TTC549 (cell line): Measurements from ENCODE around the gene PEAK1.

Experiments
- FAIRE-seq: peaks from 2 replicates; lab custom pipeline; 2012; peaks lifted over from hg19 to GRCh38; lab: Jason Lieb, UNC

PEAK1 gene, protein sequence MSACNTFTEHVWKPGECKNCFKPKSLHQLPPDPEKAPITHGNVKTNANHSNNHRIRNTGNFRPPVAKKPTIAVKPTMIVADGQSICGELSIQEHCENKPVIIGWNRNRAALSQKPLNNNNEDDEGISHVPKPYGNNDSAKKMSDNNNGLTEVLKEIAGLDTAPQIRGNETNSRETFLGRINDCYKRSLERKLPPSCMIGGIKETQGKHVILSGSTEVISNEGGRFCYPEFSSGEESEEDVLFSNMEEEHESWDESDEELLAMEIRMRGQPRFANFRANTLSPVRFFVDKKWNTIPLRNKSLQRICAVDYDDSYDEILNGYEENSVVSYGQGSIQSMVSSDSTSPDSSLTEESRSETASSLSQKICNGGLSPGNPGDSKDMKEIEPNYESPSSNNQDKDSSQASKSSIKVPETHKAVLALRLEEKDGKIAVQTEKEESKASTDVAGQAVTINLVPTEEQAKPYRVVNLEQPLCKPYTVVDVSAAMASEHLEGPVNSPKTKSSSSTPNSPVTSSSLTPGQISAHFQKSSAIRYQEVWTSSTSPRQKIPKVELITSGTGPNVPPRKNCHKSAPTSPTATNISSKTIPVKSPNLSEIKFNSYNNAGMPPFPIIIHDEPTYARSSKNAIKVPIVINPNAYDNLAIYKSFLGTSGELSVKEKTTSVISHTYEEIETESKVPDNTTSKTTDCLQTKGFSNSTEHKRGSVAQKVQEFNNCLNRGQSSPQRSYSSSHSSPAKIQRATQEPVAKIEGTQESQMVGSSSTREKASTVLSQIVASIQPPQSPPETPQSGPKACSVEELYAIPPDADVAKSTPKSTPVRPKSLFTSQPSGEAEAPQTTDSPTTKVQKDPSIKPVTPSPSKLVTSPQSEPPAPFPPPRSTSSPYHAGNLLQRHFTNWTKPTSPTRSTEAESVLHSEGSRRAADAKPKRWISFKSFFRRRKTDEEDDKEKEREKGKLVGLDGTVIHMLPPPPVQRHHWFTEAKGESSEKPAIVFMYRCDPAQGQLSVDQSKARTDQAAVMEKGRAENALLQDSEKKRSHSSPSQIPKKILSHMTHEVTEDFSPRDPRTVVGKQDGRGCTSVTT (N-terminal part only)

GRCh38 chr15:77419836-77420609 is at the start of gene PEAK1:
PEAK1 (minus strand) TSS chr15:77420104; CDS start chr15:77181926, 238,178 bp downstream.
- FAIRE-seq = no peak

- FAIRE-seq = no peak
Observed at GRCh38 chr15:77468896-77469295, 49.0 kb upstream of the PEAK1 start.

DNA sequence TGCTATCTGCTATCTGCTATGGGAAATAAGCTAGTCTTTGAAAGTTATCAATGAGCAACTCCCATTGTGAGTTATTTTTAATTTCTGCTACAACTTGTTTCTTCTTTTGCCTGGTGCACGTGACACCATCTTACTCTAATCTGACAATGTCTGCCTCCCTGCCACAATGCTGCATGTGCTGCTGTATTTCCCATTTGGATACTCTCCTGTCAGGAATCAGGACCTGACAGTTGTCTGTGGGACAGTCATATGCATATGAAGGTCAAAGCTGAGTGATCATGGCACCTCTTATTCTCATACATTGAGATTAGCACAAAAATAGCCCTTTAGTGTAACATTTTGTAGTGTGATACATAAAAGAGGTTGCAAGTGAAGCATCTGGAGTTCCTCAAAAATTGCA is 46.6 kb upstream of the PEAK1 start:
- FAIRE-seq = no peak

GRCh38 chr15:77464129-77464865 is 44.4 kb upstream of the PEAK1 start:
- FAIRE-seq = no peak

GRCh38 chr15:77461486-77461885 is 41.6 kb upstream of the PEAK1 start:
- FAIRE-seq = no peak

GRCh38 chr15:77459031-77459430 is 39.1 kb upstream of the PEAK1 start:
- no peak for FAIRE-seq

GRCh38 chr15:77457905-77458265 is 38.0 kb upstream of the PEAK1 start:
- FAIRE-seq = no peak

DNA sequence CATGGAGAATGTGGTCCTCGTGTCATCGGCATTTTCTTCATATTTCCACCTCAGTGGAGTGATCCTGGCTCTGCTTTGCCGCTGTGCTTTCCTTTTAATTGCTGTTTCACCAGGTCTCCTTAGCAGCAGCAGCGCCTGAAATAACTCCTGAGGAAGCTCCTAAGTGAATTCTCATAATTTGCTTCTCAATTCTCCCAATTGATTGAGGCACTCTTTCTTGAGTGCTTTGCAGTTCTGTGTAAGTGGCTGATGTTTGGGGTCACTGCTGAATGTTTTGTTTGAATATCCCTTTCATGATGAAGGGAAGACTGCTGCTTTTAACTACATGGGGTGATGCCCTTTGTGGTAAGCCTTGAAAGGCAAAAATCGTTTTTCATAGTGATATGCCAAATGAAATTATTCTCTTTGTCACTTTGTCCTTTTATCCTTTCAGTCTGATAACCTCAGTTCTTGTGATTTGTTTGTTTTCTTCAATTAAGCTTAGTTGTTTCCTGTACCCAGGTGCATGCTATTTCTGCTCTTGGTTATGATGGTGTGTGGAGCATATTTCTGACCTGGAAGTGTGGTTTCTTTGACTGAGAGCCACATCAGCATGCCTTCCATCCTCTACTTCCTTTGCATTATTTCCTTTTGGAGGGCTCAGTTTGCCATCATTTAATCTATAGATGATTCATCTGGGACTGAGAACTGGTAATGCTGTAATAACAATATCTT is 37.4 kb upstream of the PEAK1 start:
- FAIRE-seq = no peak

DNA sequence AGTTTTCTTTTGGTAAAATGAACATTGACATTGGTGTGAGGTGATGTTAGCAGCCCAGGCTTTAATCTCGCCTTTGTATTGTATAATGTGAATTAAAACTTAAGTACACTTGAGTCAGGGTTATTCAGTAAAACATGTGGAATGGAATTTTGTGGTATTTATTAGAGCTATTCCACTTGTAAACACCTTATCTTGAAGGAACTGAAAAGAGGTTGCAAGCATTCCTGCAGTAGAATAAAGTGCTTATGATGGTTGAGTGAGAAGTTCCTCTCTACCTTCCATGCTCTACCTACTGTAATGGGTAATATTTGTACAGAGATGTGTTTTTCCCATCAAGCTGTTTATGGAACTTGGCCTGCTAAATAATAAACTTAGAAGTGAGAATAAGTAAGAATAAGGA is 36.8 kb upstream of the PEAK1 start:
- FAIRE-seq = no peak

- no peak for FAIRE-seq
Observed at GRCh38 chr15:77455696-77456321, 35.9 kb upstream of the PEAK1 start.

- no peak for FAIRE-seq
Observed at GRCh38 chr15:77454951-77455350, 35.0 kb upstream of the PEAK1 start.

GRCh38 chr15:77454265-77454664 is 34.4 kb upstream of the PEAK1 start:
- no peak for FAIRE-seq

- FAIRE-seq = no peak
Observed at GRCh38 chr15:77446840-77447390, 27.0 kb upstream of the PEAK1 start.

DNA sequence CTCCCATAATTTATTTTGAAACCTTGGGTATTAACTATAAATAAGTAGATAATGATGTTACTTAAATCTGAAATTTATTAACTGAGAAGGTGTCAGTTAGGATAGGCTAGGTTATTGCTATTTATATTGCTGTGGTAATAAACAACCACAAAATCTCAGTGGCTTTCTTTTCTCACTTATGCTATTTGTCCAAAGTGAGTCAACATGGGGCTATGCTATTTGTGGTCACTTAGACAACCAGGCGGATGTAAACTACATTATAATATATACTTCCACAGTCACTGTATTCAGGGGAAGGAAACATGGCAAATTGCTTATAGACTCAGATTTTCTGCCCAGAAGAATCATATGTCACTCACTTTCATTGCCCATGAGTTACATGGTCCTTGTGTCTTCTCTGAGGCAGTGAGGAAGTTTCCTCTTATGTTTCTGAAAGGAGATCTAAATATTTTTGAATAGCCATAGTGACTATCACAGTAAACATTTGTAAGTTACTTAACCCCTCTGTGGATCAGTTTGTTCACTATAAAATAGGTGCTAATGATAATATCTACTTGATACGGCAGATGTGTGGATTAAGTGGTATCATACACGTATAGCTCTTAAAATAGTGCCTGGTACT is 20.6 kb upstream of the PEAK1 start:
- no peak for FAIRE-seq

- no peak for FAIRE-seq
Observed at GRCh38 chr15:77437264-77437663, 17.4 kb upstream of the PEAK1 start.

DNA sequence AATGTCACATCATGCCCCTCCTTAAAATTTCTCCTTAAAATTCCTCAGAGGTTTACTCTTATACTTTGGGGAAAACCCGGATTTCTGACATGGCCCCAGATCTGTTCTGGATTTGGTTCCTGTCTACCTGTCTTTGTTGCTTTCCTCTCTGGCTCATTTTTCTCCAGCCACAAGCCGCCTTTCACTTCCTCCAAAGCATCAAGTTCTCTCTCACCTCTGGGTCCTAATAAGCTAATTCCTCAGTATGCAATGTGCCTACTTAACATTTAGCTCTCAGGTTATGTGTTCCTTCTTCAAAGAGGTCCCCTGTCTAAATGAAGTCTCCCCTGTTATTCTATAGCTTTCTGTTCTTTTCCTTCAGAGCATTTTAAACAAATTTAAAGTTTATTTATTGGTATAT is 16.9 kb upstream of the PEAK1 start:
- no peak for FAIRE-seq

- no peak for FAIRE-seq
Observed at GRCh38 chr15:77430652-77431051, 10.7 kb upstream of the PEAK1 start.

DNA sequence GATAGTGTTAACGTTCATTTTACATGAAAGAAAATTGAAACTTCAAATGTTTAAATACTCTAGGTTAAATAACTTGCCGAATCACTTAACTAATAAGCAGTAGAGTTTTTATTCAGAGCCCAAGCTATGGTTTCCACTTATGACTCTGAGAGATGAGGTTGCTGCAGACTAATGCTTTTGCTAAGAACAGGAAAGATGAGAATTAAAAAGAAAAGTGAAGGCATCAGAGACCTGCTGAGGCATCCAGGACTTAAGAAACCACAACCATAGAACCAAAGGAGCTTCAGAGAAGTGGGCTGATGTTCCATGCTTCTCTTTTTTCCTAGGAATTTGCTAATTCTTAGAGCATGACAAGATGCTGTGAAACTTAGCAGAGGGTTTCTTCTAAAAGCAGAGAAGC is 10.3 kb upstream of the PEAK1 start:
- FAIRE-seq = no peak

DNA sequence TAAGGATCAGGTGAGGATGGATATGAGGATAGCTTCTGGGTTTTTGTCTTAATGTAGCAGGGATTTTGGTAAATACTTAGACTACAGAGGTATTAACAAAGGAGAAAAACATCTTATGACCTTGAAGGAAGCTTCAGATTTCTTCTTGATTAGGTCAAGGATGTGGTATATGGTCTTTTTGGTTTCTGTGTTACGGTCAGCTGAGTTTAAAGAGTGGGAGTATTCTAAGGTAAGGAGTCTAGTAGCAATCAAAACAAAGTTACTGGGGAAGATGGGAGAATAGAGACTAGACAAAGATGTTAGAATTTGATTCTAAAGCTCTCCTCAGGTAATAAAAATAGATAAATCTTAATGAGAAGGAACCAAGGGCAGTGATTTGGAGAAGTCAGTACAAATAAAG is 7.0 kb upstream of the PEAK1 start:
- no peak for FAIRE-seq

DNA sequence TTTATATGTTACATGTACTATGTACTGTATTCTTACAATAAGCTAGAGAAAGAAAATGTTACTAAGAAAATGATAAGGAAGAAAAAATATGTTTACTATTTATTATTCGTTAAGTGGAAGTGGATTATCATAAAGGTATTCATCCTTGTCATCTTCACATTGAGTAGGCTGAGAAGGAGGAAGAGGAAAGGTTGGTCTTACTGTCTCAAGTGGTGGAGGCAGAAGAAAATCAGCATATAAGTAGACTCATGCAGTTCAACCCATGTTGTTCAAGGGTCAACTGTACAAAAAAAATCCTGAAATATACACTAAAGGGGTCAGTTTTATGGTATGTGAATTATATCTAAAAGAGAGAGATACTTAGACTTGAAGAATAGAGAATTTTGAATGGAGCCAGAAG is 6.5 kb upstream of the PEAK1 start:
- FAIRE-seq = no peak
